Nephron (organoid): ENCODE measurements around the gene TBL2.
"Not testable (repeated sequence)": the region's sequence is repeated elsewhere in the genome, so short reads cannot be mapped to it uniquely, and the experiment has no call there.

Source experiments
- H3K27ac Mint-ChIP-seq, 3 experiments: 2 replicates each; pipeline ENCODE4 v1.8.0; 2020; ENCODE audit warnings: mixed read lengths in 3 of 3, mild to moderate bottlenecking in 2 of 3, moderate library complexity in 1 of 3
- H3K27me3 Mint-ChIP-seq: 2 replicates; pipeline ENCODE4 v1.8.0; 2021; ENCODE audit warnings: low read depth, mild to moderate bottlenecking, moderate library complexity, mixed read lengths
- H3K36me3 Mint-ChIP-seq: 2 replicates; pipeline ENCODE4 v1.8.0; 2020; ENCODE audit warnings: low read depth, mixed read lengths
- H3K4me1 Mint-ChIP-seq: 2 replicates; pipeline ENCODE4 v1.8.0; 2020; ENCODE audit warnings: mixed read lengths
- H3K4me3 Mint-ChIP-seq, 3 experiments: 2 replicates each; pipeline ENCODE4 v1.8.0; 2020; ENCODE audit warnings: mild to moderate bottlenecking in 3 of 3, mixed read lengths in 3 of 3, moderate library complexity in 2 of 3
- H3K9me3 Mint-ChIP-seq: 2 replicates; pipeline ENCODE4 v1.8.0; 2020; ENCODE audit warnings: mixed read lengths
- TF ChIP-seq, protein P1 (sequence below), 3 experiments: fragments of 200-600 bp; sonication (generic); IDR thresholded peaks; one replicate each; pipeline ENCODE4 v1.5.0; 2021; ENCODE audit warnings: antibody characterized with exemption in 3 of 3; ENCODE audit not compliant: unreplicated experiment in 3 of 3

Gene TBL2

DNA sequence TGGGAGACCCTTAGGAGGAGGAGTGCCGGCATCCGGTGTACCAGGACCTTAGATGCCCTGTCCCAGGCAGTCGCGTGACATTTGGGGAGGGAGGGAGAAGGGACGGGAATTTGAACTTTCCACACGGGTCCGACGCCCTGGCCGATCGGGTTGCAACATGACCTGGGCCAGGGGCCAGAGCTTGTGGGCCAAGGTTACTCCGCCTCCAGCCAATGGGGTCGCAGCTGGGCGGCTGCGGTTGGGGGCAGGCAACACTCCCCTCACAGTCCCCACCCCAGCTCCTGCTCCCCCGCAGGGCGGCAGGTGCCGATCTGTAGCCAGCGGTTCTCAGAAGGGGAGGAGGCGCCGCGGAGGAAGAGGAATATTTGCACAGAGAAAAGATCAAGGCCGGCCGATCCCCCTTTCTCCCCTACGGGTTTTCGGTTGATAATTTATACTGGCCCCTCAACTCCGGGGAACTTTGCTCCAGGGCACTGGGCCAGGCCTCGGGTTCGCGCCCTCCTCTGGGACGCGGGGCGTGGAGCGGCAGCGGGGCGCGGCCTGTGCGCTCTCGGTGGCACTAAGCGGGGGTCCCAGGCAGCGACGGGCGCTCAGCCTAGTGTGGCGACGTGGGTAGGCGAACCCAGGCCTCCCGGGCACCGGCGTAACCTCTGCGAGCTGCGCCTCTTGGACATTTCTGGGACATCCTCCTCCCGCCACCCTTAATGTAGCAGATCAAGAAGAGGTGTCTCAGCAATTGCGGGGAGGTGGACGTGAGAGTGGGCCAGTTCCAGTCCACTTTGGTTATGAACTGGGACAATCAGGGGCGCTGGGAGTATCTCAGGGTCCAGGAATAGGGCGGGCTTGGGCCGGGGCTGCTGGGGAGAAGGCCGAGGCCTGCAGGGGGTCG lies 44.8 kb upstream of the TBL2 start:
- no peak overlapping the region for H3K27ac Mint-ChIP-seq
- H3K9me3 Mint-ChIP-seq, result no peaks in the 10 kb centered on the region
- H3K4me1 Mint-ChIP-seq, result no peaks in the 10 kb centered on the region
- H3K4me3 Mint-ChIP-seq, result peak overlapping the region; percentile 72 to 81 (median 81)
- TF ChIP-seq, protein P1, sequence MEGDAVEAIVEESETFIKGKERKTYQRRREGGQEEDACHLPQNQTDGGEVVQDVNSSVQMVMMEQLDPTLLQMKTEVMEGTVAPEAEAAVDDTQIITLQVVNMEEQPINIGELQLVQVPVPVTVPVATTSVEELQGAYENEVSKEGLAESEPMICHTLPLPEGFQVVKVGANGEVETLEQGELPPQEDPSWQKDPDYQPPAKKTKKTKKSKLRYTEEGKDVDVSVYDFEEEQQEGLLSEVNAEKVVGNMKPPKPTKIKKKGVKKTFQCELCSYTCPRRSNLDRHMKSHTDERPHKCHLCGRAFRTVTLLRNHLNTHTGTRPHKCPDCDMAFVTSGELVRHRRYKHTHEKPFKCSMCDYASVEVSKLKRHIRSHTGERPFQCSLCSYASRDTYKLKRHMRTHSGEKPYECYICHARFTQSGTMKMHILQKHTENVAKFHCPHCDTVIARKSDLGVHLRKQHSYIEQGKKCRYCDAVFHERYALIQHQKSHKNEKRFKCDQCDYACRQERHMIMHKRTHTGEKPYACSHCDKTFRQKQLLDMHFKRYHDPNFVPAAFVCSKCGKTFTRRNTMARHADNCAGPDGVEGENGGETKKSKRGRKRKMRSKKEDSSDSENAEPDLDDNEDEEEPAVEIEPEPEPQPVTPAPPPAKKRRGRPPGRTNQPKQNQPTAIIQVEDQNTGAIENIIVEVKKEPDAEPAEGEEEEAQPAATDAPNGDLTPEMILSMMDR (IDR thresholded peaks at IDR 0.05; ENCODE audit: unreplicated experiment in 3 of 3), result no peak
- H3K27me3 Mint-ChIP-seq, result peaks cover 83% of the 10 kb centered on the region
- no peaks in the 10 kb centered on the region for H3K36me3 Mint-ChIP-seq

DNA sequence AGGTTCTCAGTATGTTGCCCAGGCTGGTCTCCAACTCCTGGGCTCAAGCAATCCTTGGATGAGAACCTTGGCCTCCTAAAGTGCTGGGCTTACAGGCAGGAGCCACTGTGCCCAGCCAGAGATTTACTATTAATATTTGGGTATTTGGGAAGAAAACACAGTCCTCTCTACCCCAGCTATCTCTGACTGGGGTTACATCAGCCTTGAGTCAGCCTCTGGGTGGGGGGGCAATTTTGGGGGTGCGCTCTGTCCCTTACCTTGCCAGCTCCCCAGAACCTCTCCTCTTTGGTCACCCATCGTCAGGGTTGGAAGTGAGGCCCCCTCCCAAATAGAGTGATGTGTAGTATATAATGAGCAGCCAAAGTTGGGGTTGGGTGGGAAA lies 44.1 kb upstream of the TBL2 start:
- peaks cover 76% of the 10 kb centered on the region for H3K27me3 Mint-ChIP-seq
- H3K27ac Mint-ChIP-seq, result no peak overlapping the region
- H3K4me1 Mint-ChIP-seq, result no peaks in the 10 kb centered on the region
- no peaks in the 10 kb centered on the region for H3K36me3 Mint-ChIP-seq
- peak overlapping the region; percentile 22 to 81 (median 50) for H3K4me3 Mint-ChIP-seq
- TF ChIP-seq, protein P1 (IDR thresholded peaks at IDR 0.05; ENCODE audit: unreplicated experiment in 3 of 3), result no peak
- H3K9me3 Mint-ChIP-seq, result no peaks in the 10 kb centered on the region

DNA sequence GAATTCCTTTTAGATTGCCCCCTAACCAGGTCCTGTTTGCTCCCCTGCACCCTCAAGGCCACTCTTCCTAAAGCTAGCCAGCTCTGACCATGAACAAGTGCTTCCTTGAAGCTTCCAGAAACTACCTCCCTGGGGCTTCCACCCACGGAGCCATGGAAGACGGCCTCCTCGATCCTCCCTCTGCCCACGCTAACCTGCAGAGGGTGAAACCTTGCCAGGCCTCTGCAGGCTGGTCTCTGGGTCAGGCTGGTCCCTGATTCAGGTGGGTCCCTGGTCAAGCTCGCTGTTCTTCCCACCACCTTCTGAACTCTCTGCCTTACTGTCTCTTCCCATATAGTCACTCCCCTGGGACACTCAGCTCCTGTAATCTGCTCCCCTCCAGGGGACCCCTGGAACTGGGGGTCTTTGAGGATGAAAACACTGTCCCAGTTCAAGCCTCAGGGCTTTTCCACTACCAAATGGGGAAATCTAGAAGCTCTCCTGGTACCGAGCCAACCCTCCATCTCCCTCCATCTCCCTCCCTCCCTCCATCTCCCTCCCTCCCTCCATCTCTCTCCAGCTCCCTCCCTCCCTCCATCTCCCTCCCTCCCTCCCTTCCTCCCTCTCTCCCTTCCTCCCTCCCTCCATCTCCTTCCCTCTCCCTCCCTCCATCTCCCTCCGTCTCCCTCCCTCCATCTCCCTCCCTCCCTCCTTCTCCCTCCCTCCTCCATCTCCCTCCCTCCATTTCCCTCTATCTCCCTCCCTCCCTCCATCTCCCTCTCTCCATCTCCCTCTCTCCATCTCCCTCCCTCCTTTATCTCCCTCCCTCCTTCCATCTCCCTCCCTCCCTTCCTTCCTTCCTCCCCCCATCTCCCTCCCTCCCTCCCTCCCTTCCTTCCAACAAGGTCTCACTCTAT lies 43.0 kb upstream of the TBL2 start:
- H3K4me3 Mint-ChIP-seq, result no peak overlapping the region
- no peaks in the 10 kb centered on the region for H3K9me3 Mint-ChIP-seq
- H3K36me3 Mint-ChIP-seq, result no peaks in the 10 kb centered on the region
- H3K4me1 Mint-ChIP-seq, result no peaks in the 10 kb centered on the region
- peaks cover 65% of the 10 kb centered on the region for H3K27me3 Mint-ChIP-seq
- H3K27ac Mint-ChIP-seq, result no peak overlapping the region
- TF ChIP-seq, protein P1 (IDR thresholded peaks at IDR 0.05; ENCODE audit: unreplicated experiment in 3 of 3), result no peak

DNA sequence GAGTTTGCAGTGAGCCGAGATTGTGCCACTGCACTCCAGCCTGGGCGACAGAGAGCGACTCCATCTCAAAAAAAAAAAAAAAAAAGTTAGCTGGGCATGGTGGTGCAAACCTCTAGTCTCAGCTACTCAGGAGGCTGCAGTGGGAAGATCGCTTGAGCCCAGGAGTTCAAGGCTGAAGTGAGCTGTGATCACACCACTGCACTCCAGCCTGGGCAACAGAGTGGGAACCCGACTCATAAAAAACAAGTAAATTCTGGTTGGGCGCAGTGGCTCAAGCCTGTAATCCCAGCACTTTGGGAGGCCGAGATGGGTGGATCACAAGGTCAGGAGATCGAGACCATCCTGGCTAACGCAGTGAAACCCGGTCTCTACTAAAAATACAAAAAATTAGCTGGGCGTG lies 41.0 kb upstream of the TBL2 start:
- H3K4me3 Mint-ChIP-seq, H3K27ac Mint-ChIP-seq, H3K4me1 Mint-ChIP-seq, H3K9me3 Mint-ChIP-seq, H3K36me3 Mint-ChIP-seq: not testable (repeated sequence)
- peaks cover 47% of the 10 kb centered on the region for H3K27me3 Mint-ChIP-seq

DNA sequence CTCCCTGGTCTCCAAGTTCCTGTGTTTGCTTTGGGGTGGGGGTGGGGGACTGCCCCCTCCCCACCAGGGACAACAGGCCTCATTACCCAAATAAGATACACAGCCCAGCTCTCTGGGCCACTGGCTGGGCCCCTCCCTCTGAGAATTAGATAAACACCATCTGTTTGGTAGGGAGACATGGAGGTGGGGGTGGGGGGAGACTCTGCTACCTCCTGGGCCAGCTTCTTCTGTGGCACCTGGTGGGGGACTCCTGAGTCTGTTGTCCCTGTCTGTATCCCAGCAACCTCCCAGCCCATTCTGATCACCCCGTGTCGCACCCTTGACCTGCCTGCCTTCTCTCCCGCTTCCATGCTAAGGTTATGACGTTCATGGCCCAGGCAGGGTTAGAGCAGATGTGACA lies 40.2 kb upstream of the TBL2 start:
- TF ChIP-seq, protein P1 (IDR thresholded peaks at IDR 0.05; ENCODE audit: unreplicated experiment in 3 of 3), result no peak
- Mint-ChIP-seq H3K27ac (no peak overlapping the region), H3K9me3 (no peaks in the 10 kb centered on the region), H3K36me3 (no peaks in the 10 kb centered on the region), H3K27me3 (peaks cover 46% of the 10 kb centered on the region), H3K4me1 (peaks cover 4% of the 10 kb centered on the region), H3K4me3 (no peak overlapping the region)

DNA sequence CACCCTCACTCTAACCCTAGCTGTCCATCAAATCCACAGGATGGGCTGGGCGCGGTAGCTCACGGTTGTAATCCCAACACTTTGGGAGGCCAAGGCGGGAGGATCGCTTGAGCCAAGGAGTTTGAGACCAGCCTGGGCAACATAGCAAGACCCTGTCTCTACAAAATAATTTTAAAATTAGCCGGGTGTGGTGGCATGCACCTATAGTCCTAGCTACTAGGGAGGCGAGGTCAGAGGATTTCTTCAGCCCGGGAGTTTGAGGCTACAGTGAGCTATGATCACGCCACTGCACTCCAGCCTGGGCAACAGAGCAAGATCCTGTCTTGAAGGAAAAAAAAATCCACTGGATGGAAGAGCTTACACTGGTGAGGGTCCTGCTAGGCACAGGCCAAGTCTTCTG lies 39.1 kb upstream of the TBL2 start:
- H3K27ac Mint-ChIP-seq, H3K4me1 Mint-ChIP-seq, H3K4me3 Mint-ChIP-seq, H3K36me3 Mint-ChIP-seq, H3K9me3 Mint-ChIP-seq: not testable (repeated sequence)
- H3K27me3 Mint-ChIP-seq, result peaks cover 40% of the 10 kb centered on the region
